Dendritic cell treated with granulocyte-macrophage colony-stimulating factor and Interleukin-4, amounts not matched to agents 40 ng/mL and 50 ng/mL, for 4 days (primary cell): ENCODE results near the gene OR13J1.

Source experiments
- H3K27ac Mint-ChIP-seq: one replicate; pipeline ENCODE4 v1.8.0; 2022; ENCODE audit warnings: mild to moderate bottlenecking, mixed read lengths
- H3K27me3 Mint-ChIP-seq: one replicate; pipeline ENCODE4 v1.8.0; 2022; ENCODE audit warnings: mild to moderate bottlenecking, mixed read lengths
- H3K36me3 Mint-ChIP-seq: one replicate; pipeline ENCODE4 v1.8.0; 2022; ENCODE audit warnings: low read depth, mixed read lengths
- H3K4me1 Mint-ChIP-seq: one replicate; pipeline ENCODE4 v1.8.0; 2022; ENCODE audit warnings: low read depth, mixed read lengths
- H3K4me3 Mint-ChIP-seq: one replicate; pipeline ENCODE4 v1.8.0; 2022; ENCODE audit warnings: mild to moderate bottlenecking, moderate library complexity, mixed read lengths
- H3K9me3 Mint-ChIP-seq: one replicate; pipeline ENCODE4 v1.8.0; 2022; ENCODE audit warnings: mixed read lengths
- intact Hi-C: fragments of 100-400 bp; cut with micrococcal nuclease; formaldehyde crosslinking; loops from one replicate; pipeline ENCODE4 v1.15.0; 2022

OR13J1 gene

DNA sequence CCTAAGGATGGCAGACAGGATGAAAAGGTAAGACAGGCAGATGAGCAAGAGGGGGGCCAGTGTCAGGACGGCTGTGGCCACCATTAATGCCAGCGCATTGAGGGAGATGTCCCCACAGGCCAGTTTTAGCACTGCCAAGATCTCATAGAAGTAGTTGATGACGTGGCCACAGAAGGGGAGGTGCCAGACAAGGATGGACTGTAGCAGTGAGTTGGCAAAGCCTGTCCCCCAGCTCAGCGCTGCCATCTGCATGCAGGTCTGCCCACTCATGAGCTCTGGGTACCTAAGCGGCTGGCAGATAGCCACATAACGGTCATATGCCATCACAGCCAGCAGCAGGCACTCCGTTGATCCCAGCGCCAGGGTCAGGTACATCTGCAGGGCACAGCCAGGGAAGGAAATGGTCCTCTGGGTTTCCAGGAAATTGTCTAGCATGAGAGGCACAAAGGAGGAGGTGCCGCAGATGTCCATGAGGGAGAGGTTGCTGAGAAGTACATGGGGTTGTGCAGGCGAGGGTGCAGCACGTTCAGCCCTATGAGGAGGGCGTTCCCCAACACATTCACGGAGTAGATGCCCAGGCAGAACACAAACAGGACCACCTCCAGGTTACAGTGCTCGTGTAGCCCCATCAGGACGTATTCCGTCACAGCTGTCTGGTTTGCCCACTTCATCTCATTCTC, 10.8 kb downstream of the OR13J1 start:
- intact Hi-C loops = no loop called here

GRCh38 chr9:35858458-35858857, 11.7 kb downstream of the OR13J1 start:
- intact Hi-C loops = no loop called here
- Mint-ChIP-seq H3K36me3 (no peaks in the 10 kb centered on the region), H3K4me1 (peaks cover 23% of the 10 kb centered on the region), H3K27ac (no peak overlapping the region), H3K27me3 (peaks cover 92% of the 10 kb centered on the region), H3K9me3 (no peaks in the 10 kb centered on the region), H3K4me3 (no peak overlapping the region)

More for the DNA sequence above, 10.8 kb downstream of the OR13J1 start:
- no peaks in the 10 kb centered on the region for H3K9me3 Mint-ChIP-seq
- H3K36me3 Mint-ChIP-seq = no peaks in the 10 kb centered on the region
- peaks cover 88% of the 10 kb centered on the region for H3K27me3 Mint-ChIP-seq
- peaks cover 23% of the 10 kb centered on the region for H3K4me1 Mint-ChIP-seq
- H3K4me3 Mint-ChIP-seq = no peak overlapping the region
- no peak overlapping the region for H3K27ac Mint-ChIP-seq

DNA sequence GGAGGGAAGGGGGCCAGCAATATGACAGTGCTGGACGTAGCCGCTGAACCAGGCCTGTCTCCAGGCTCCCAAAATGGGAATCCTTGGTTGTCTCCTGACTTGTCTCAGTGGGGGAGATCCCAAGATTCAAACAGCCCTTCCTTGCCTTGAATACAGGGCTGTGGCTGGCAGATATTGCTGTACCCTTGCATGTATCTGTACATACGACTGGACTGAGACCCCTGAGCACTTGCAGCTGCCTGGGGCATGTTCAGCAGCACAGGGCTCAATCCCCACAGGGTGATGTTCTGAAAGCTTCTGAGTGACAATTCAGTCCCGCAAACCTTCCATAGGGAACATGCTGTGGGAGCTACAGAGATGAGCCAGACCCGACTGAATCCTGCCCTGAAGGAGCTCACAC, 13.3 kb downstream of the OR13J1 start:
- peaks cover 23% of the 10 kb centered on the region for H3K4me1 Mint-ChIP-seq

GRCh38 chr9:35856206-35856605, 14.0 kb downstream of the OR13J1 start:
- Mint-ChIP-seq H3K9me3 (no peaks in the 10 kb centered on the region), H3K4me1 (peaks cover 23% of the 10 kb centered on the region)

More for the DNA sequence above, 13.3 kb downstream of the OR13J1 start:
- H3K27ac Mint-ChIP-seq = no peak overlapping the region
- intact Hi-C loops = no loop called here
- peaks cover 96% of the 10 kb centered on the region for H3K27me3 Mint-ChIP-seq
- H3K9me3 Mint-ChIP-seq = no peaks in the 10 kb centered on the region
- no peaks in the 10 kb centered on the region for H3K36me3 Mint-ChIP-seq
- no peak overlapping the region for H3K4me3 Mint-ChIP-seq

GRCh38 chr9:35854091-35854762, 16.0 kb downstream of the OR13J1 start:
- Mint-ChIP-seq H3K36me3 (no peaks in the 10 kb centered on the region), H3K27ac (no peak overlapping the region), H3K4me1 (peaks cover 15% of the 10 kb centered on the region), H3K4me3 (no peak overlapping the region), H3K27me3 (peaks cover 89% of the 10 kb centered on the region), H3K9me3 (no peaks in the 10 kb centered on the region)
- intact Hi-C loops = no loop called here

More at GRCh38 chr9:35856206-35856605, 14.0 kb downstream of the OR13J1 start:
- H3K36me3 Mint-ChIP-seq = no peaks in the 10 kb centered on the region
- no peak overlapping the region for H3K4me3 Mint-ChIP-seq
- no peak overlapping the region for H3K27ac Mint-ChIP-seq
- H3K27me3 Mint-ChIP-seq = peaks cover 96% of the 10 kb centered on the region
- intact Hi-C loops = no loop called here

GRCh38 chr9:35852876-35853865, 17.0 kb downstream of the OR13J1 start:
- peaks cover 89% of the 10 kb centered on the region for H3K27me3 Mint-ChIP-seq
- H3K9me3 Mint-ChIP-seq = no peaks in the 10 kb centered on the region
- peaks cover 9% of the 10 kb centered on the region for H3K4me1 Mint-ChIP-seq
- H3K27ac Mint-ChIP-seq = no peak overlapping the region
- no peaks in the 10 kb centered on the region for H3K36me3 Mint-ChIP-seq
- H3K4me3 Mint-ChIP-seq = no peak overlapping the region
- intact Hi-C loops = no loop called here

GRCh38 chr9:35852267-35852815, 17.9 kb downstream of the OR13J1 start:
- H3K27me3 Mint-ChIP-seq = peaks cover 93% of the 10 kb centered on the region
- H3K4me1 Mint-ChIP-seq = peaks cover 13% of the 10 kb centered on the region
- no peaks in the 10 kb centered on the region for H3K36me3 Mint-ChIP-seq
- no peak overlapping the region for H3K4me3 Mint-ChIP-seq
- no peak overlapping the region for H3K27ac Mint-ChIP-seq
- no peaks in the 10 kb centered on the region for H3K9me3 Mint-ChIP-seq
- intact Hi-C loops = no loop called here

DNA sequence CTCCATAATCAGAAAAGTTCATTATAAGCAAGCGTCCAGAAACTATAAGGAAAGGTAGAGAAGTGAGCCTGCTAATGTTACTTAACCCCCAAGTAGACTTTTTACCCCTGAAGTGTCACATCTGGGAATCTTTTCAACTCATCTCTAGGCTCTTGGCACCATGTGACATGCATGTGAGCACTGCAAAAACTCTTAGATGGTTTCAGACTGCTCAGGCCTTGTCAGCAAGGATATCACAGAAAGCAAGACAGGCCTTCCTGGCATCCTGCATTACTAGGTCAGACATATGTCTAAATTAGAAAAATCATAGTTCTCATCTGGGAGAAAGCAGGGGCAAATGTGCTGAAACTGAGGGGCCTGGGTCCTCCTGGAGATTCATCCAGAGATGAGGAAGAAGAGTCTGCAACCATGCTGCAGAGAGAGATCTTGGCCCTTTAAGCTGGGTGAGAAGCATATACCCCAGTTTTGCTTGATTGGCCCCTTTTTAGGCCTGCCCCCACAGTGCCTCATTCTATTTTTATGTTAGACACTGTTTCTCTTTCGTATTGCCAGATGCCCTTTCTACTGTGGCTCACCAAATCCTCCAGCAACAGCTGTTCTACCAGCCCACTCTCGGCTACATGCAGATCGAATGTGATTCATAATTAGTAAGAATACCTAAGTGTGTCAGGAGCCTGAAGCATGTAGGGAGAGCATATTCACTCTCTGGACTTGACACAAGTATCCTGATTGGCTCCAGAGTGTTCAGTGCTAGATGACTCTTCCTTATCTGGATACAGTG, 22.2 kb downstream of the OR13J1 start:
- H3K4me3 Mint-ChIP-seq = no peak overlapping the region
- intact Hi-C loops = loop anchor here (5.0 kb wide), 1 partner anchor 34 kb away; no protein-coding TSS in a partner anchor
- H3K9me3 Mint-ChIP-seq = no peaks in the 10 kb centered on the region
- no peaks in the 10 kb centered on the region for H3K36me3 Mint-ChIP-seq
- peaks cover 47% of the 10 kb centered on the region for H3K4me1 Mint-ChIP-seq
- H3K27me3 Mint-ChIP-seq = peaks cover 78% of the 10 kb centered on the region
- H3K27ac Mint-ChIP-seq = no peak overlapping the region

DNA sequence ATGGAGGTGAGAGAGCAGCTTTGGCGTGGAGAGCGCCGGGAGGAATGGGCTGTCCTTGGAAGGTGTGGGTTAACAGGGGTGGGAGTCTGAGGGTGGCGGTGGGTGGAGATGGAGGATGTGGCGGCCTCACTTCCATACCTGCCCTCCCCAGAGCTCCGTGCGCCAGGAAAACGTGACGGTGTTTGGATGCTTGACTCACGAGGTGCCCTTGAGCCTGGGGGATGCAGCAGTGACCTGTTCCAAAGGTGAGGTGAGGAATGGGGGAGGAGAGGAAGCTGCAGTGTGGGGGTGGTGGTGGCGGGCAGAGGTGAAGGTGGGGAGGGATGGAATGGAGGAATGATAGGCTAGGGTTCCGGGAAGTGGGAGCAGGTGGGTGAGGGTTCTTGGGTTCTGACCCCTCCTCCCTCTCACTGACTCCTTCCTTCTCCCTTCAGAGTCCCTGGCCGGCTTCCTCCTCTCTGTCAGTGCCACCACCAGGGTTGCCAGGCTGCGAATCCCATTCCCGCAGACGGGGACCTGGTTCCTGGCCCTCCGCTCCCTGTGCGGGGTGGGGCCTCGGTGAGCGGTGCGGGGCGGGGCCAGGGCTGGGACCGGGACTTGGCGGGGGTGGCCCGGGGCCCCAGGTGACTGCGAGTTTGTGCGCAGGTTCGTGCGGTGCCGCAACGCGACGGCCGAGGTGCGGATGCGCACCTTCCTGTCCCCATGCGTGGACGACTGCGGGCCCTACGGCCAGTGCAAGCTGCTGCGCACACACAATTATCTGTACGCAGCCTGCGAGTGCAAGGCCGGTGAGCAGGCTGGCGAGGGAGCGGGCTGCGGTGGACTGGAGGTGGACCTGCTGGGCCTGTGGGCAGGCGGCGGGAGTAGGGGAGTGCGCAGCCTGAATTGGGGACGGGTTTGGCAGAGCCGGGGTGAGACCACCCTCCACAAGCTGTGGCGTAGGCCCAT, 24.1 kb downstream of the OR13J1 start:
- no peaks in the 10 kb centered on the region for H3K9me3 Mint-ChIP-seq
- no peaks in the 10 kb centered on the region for H3K36me3 Mint-ChIP-seq
- intact Hi-C loops = loop anchor here (2.0 to 5.0 kb wide), 2 partner anchors 17 to 36 kb away; partner anchors contain the start of genes FAM221B and TMEM8B
- no peak overlapping the region for H3K27ac Mint-ChIP-seq
- no peak overlapping the region for H3K4me3 Mint-ChIP-seq
- peaks cover 75% of the 10 kb centered on the region for H3K27me3 Mint-ChIP-seq
- H3K4me1 Mint-ChIP-seq = peaks cover 66% of the 10 kb centered on the region

GRCh38 chr9:35844628-35845270, 25.5 kb downstream of the OR13J1 start:
- H3K27ac Mint-ChIP-seq = peak overlapping the region; percentile 76
- H3K27me3 Mint-ChIP-seq = peaks cover 82% of the 10 kb centered on the region
- H3K4me1 Mint-ChIP-seq = peaks cover 79% of the 10 kb centered on the region
- no peak overlapping the region for H3K4me3 Mint-ChIP-seq
- H3K36me3 Mint-ChIP-seq = peaks cover 8% of the 10 kb centered on the region
- intact Hi-C loops = loop anchor here (2.0 to 5.0 kb wide), 2 partner anchors 16 to 38 kb away; partner anchors contain the start of genes FAM221B and TMEM8B
- H3K9me3 Mint-ChIP-seq = peaks cover 10% of the 10 kb centered on the region

DNA sequence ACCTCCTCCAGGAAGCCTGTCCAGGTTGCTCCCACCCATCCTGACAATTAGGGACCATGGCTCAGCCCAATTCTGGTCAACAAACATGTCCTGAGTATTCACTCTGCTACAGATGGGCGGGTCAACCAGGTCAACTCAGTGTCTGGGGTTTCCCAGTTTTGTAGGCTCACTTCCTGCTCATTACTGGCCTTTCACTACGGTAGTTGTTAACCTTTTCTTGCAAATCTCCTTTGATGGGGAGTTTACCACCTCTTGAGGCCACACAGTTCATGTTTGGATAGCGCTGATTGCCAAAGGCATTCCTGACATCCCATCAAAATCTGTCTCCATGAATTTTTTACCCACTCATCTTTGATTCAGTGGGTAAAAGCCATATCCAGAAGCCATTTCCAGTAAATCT, 27.4 kb downstream of the OR13J1 start:
- Mint-ChIP-seq H3K27me3 (peaks cover 83% of the 10 kb centered on the region), H3K4me1 (peaks cover 91% of the 10 kb centered on the region), H3K4me3 (no peak overlapping the region), H3K9me3 (peaks cover 12% of the 10 kb centered on the region), H3K27ac (no peak overlapping the region), H3K36me3 (peaks cover 8% of the 10 kb centered on the region)
- intact Hi-C loops = no loop called here
